ENCODE results near the gene ATP1A1.

DNA sequence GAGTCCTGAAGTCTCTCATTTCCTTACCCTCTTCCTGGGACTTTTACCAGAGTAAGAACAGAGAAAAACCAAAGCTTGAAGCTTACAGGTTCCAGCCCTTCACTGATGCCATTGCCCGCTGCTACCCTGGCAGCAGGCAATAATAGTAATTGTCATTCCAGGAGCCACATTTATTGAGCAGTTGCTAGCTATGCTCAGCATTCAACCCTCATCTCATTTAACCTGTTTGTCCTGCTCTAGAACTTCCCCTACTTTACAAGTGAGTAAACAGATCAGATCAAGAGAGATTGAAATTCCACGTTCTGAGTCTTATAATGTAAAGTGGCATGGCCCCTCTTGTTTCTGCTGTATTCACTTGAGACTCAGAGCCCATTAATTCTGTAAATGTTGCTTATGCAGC lies 80.4 kb downstream of the ATP1A1 start:
- TF ChIP-seq CTCF (IDR thresholded peaks at IDR 0.05), result no peak
- TF ChIP-seq NR1H2 (CRISPR knock-in tag; IDR thresholded peaks at IDR 0.05), result no peak
- TF ChIP-seq, protein P1, sequence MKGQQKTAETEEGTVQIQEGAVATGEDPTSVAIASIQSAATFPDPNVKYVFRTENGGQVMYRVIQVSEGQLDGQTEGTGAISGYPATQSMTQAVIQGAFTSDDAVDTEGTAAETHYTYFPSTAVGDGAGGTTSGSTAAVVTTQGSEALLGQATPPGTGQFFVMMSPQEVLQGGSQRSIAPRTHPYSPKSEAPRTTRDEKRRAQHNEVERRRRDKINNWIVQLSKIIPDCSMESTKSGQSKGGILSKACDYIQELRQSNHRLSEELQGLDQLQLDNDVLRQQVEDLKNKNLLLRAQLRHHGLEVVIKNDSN (CRISPR knock-in tag; IDR thresholded peaks at IDR 0.05), result no peak
- no peak for TF ChIP-seq CDX4 (CRISPR knock-in tag; IDR thresholded peaks at IDR 0.05; ENCODE audit: borderline replicate concordance)
- no peak for TF ChIP-seq NR2C2 (CRISPR knock-in tag; IDR thresholded peaks at IDR 0.05)
- no peak for TF ChIP-seq ZBTB43 (CRISPR knock-in tag; IDR thresholded peaks at IDR 0.05)
- no peak for TF ChIP-seq ZNF232 (CRISPR knock-in tag; IDR thresholded peaks at IDR 0.05)
- no peak for TF ChIP-seq ZNF512 (CRISPR knock-in tag; IDR thresholded peaks at IDR 0.05; ENCODE audit: borderline replicate concordance)
- no peak for TF ChIP-seq ZNF281 (CRISPR knock-in tag; IDR thresholded peaks at IDR 0.05)
- TF ChIP-seq, protein P2, sequence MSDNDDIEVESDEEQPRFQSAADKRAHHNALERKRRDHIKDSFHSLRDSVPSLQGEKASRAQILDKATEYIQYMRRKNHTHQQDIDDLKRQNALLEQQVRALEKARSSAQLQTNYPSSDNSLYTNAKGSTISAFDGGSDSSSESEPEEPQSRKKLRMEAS (CRISPR knock-in tag; IDR thresholded peaks at IDR 0.05), result no peak
